Transverse colon (tissue), 4 donors: ENCODE results near the gene MDFI. TPM values are rescaled to one million over a fixed set of nuclear protein-coding genes. Genes with fewer than 3 reads are reported as not detected.

Source experiments
- DNase-seq: peaks from one replicate; pipeline ENCODE4 v3.0.0-alpha.2; 2019
- H3K27ac ChIP-seq, 4 donors: fragments of 200-600 bp; sonication (generic); 2 replicates each; pipeline ENCODE4 v1.5.1; 2016 to 2018; ENCODE audit warnings: inconsistent platforms in 4 of 4
- H3K27me3 ChIP-seq: fragments of 200-600 bp; sonication (generic); 2 replicates; pipeline ENCODE4 v1.5.1; 2017; ENCODE audit warnings: inconsistent platforms
- H3K36me3 ChIP-seq, 4 donors: fragments of 200-600 bp; sonication (generic); 2 replicates each; pipeline ENCODE4 v1.5.1; 2017 to 2019; ENCODE audit warnings: inconsistent platforms in 4 of 4
- H3K4me1 ChIP-seq, 4 donors: fragments of 200-600 bp; sonication (generic); 2 replicates each; pipeline ENCODE4 v1.5.1; 2017 to 2020; ENCODE audit warnings: inconsistent platforms in 4 of 4
- H3K4me3 ChIP-seq, 4 donors: fragments of 200-600 bp; sonication (generic); 1 replicate in 1 of 4; 2 replicates in 3 of 4; pipeline versions ENCODE4 v1.5.1 to v1.6.1; 2017 to 2019; ENCODE audit warnings: inconsistent platforms in 4 of 4
- H3K9me3 ChIP-seq, 2 donors: fragments of 200-600 bp; sonication (generic); 2 replicates each; pipeline ENCODE4 v1.5.1; 2017 to 2019; ENCODE audit warnings: inconsistent platforms in 2 of 2
- CTCF ChIP-seq, 5 experiments: fragments of 200-600 bp in 3 of 5; fragments of 450-650 bp in 2 of 5; sonication (generic) in 3 of 5; IDR thresholded peaks; 1 replicate in 2 of 5; 2 replicates in 3 of 5; pipeline ENCODE4 v1.5.1; 2016 to 2017; ENCODE audit warnings: antibody characterized with exemption in 5 of 5, inconsistent platforms in 3 of 5, mild to moderate bottlenecking in 2 of 5, moderate library complexity in 1 of 5
- EP300 ChIP-seq: sonication (generic); formaldehyde crosslinking; IDR thresholded peaks from one replicate; pipeline ENCODE4 v1.6.1; 2017; ENCODE audit warnings: antibody characterized with exemption, low read depth
- POLR2A ChIP-seq: fragments of 450-650 bp; IDR thresholded peaks from one replicate; pipeline ENCODE4 v1.6.1; 2016; ENCODE audit warnings: antibody characterized with exemption, mild to moderate bottlenecking, moderate library complexity
- POLR2AphosphoS5 ChIP-seq, 3 donors: sonication (generic); formaldehyde crosslinking; IDR thresholded peaks; one replicate each; pipeline ENCODE4 v1.6.1; 2016; ENCODE audit warnings: antibody characterized with exemption in 3 of 3
- WGBS, 2 donors: methylation state at CpG; one replicate each; pipeline ENCODE4 v1.1.5; 2018; ENCODE audit warnings: low coverage in 1 of 2; 5-methylcytosine and 5-hydroxymethylcytosine counted together
- in situ Hi-C, 4 donors: fragments of 200-750 bp; cut with MboI; loops; one replicate each; pipeline versions ENCODE4 v1.15.0 to v1.15.1; 2017; ENCODE audit warnings: low sequenced_read_pairs in 3 of 4, low pct_ligation_motif_present in 1 of 4, low pct_unique_long_range_greater_than_20kb in 1 of 4
- intact Hi-C: fragments of 100-400 bp; cut with DNase I; formaldehyde crosslinking; loops from one replicate; pipeline ENCODE4 v1.15.1; 2023; ENCODE audit warnings: low total_unique reads
- total RNA-seq, 4 donors: library from RNA; depleted of rRNA; stranded (reverse); fragments of >200 nt; gene quantifications; one replicate each; pipeline ENCODE4 v1.1.0, GENCODE V29; 2016

The MDFI gene
- total RNA-seq, 4 donors from 2014 or later: 2.1 to 2.2 TPM; not detected in 2

- Histone ChIP-seq H3K27ac (no peak overlapping the region), H3K27me3 (peaks cover 41% of the 10 kb centered on the region), H3K4me3 (no peak overlapping the region), H3K4me1 (peaks cover 0 to 20% (median 16%) of the 10 kb centered on the region in 4 donors), H3K36me3 (no peaks in the 10 kb centered on the region), H3K9me3 (no peaks in the 10 kb centered on the region)
- 69 to 80% methylated on average over 6 to 8 of the region's 11 CpGs for WGBS, 2 donors
- TF ChIP-seq CTCF (IDR thresholded peaks at IDR 0.05): no peak
- no peak for TF ChIP-seq POLR2A
- no peak for TF ChIP-seq POLR2AphosphoS5 (IDR thresholded peaks at IDR 0.05)
- TF ChIP-seq EP300: no peak
- no peak for DNase-seq
- in situ Hi-C loops (no loop called here), intact Hi-C loops (no loop called here)
Measured at GRCh38 chr6:41642090-41642959, 4.1 kb downstream of the MDFI start.

GRCh38 chr6:41642960-41643898 is 5.0 kb downstream of the MDFI start:
- H3K27me3 ChIP-seq: peaks cover 32% of the 10 kb centered on the region
- H3K9me3 ChIP-seq: no peaks in the 10 kb centered on the region
- peaks cover 0 to 11% (median 7%) of the 10 kb centered on the region in 4 donors for H3K4me1 ChIP-seq
- H3K4me3 ChIP-seq: no peak overlapping the region
- intact Hi-C loops (no loop called here), in situ Hi-C loops (no loop called here)
- no peak overlapping the region for H3K27ac ChIP-seq
- no peak for DNase-seq
- 40 to 74% methylated on average over 1 to 10 of the region's 10 CpGs for WGBS, 2 donors
- TF ChIP-seq POLR2AphosphoS5 (IDR thresholded peaks at IDR 0.05) (no peak), EP300 (no peak), POLR2A (no peak), CTCF (IDR thresholded peaks at IDR 0.05) (no peak)
- no peaks in the 10 kb centered on the region for H3K36me3 ChIP-seq

- no peak overlapping the region for H3K27ac ChIP-seq
- H3K27me3 ChIP-seq: peaks cover 25% of the 10 kb centered on the region
- H3K4me3 ChIP-seq: no peak overlapping the region
- TF ChIP-seq CTCF (IDR thresholded peaks at IDR 0.05) (no peak), EP300 (no peak), POLR2A (no peak), POLR2AphosphoS5 (IDR thresholded peaks at IDR 0.05) (no peak)
- H3K4me1 ChIP-seq: peaks cover 0 to 4% (median 1%) of the 10 kb centered on the region in 4 donors
- DNase-seq: no peak
- WGBS, 2 donors: 86% methylated on average over 4 of the region's 4 CpGs; no CpG with 5 or more reads in 1 of the 2 donors
- intact Hi-C loops (no loop called here), in situ Hi-C loops (no loop called here)
- H3K36me3 ChIP-seq: no peaks in the 10 kb centered on the region
- H3K9me3 ChIP-seq: no peaks in the 10 kb centered on the region
Measured at GRCh38 chr6:41643899-41644269, 5.6 kb downstream of the MDFI start.

GRCh38 chr6:41644297-41644879 is 6.1 kb downstream of the MDFI start:
- Histone ChIP-seq H3K27me3 (peaks cover 20% of the 10 kb centered on the region), H3K27ac (no peak overlapping the region), H3K36me3 (no peaks in the 10 kb centered on the region), H3K4me3 (no peak overlapping the region), H3K9me3 (no peaks in the 10 kb centered on the region), H3K4me1 (no peaks in the 10 kb centered on the region)
- 89% methylated on average over 2 of the region's 4 CpGs; no CpG with 5 or more reads in 1 of the 2 donors for WGBS, 2 donors
- no peak for DNase-seq
- in situ Hi-C loops: no loop called here
- intact Hi-C loops: no loop called here
- no peak for TF ChIP-seq CTCF (IDR thresholded peaks at IDR 0.05)
- TF ChIP-seq POLR2A: no peak
- no peak for TF ChIP-seq EP300
- no peak for TF ChIP-seq POLR2AphosphoS5 (IDR thresholded peaks at IDR 0.05)
